HFF-Myc (cell line): ENCODE data around the gene RNF167.

Experiments
- DNase-seq: peaks from one replicate; pipeline ENCODE4 v3.0.0-alpha.2; 2011; ENCODE audit warnings: low read depth; ENCODE audit errors: extremely low read depth
- H3K4me3 ChIP-seq: replicated peaks from 2 replicates; pipeline ENCODE4 v1.5.1; 2011; ENCODE audit warnings: low read depth, mild to moderate bottlenecking, control low read depth, low read length
- TF ChIP-seq, protein P1 (sequence below): IDR thresholded peaks from 2 replicates; pipeline ENCODE4 v1.5.1; 2012; ENCODE audit warnings: mild to moderate bottlenecking, low read depth, low read length, control low read depth; ENCODE audit errors: missing control alignments

RNF167 gene

DNA sequence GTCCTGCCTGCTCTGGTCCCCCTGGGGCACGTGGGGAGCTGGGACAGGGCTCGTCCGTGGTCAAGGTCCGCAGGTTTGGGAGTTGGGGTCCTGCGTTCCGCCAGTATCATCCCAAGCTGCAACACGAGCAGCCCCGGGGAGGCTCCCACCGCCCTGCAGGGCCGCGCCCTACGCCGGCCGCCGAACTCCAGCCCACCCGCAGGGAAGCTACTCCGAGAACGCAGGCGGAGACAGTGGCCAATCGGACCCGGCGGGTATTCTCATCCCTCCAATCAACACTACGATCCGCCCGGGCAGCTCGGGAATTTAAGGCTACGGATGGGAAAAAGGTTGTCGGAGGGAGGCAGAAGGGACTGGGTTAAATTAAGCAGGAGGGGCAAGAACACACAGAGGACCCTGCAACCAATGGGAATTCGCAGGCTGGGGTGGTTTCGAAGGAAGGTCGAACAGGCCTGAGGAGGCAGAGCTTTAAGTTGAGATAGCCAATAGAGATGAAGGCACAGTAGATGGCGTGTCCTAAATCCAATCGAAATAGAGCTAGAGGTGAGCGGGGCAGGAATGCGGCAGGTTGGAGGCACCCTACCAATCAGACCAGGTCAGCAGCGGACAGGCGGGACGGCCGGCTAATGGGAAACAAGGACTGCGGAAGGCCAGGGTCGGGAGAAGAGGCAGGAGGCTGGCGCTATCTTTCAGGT is 26.9 kb downstream of the RNF167 start:
- peak overlapping the region; percentile 62 for H3K4me3 ChIP-seq
- DNase-seq: peak; percentile 100
- TF ChIP-seq, protein P1, sequence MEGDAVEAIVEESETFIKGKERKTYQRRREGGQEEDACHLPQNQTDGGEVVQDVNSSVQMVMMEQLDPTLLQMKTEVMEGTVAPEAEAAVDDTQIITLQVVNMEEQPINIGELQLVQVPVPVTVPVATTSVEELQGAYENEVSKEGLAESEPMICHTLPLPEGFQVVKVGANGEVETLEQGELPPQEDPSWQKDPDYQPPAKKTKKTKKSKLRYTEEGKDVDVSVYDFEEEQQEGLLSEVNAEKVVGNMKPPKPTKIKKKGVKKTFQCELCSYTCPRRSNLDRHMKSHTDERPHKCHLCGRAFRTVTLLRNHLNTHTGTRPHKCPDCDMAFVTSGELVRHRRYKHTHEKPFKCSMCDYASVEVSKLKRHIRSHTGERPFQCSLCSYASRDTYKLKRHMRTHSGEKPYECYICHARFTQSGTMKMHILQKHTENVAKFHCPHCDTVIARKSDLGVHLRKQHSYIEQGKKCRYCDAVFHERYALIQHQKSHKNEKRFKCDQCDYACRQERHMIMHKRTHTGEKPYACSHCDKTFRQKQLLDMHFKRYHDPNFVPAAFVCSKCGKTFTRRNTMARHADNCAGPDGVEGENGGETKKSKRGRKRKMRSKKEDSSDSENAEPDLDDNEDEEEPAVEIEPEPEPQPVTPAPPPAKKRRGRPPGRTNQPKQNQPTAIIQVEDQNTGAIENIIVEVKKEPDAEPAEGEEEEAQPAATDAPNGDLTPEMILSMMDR: no peak

DNA sequence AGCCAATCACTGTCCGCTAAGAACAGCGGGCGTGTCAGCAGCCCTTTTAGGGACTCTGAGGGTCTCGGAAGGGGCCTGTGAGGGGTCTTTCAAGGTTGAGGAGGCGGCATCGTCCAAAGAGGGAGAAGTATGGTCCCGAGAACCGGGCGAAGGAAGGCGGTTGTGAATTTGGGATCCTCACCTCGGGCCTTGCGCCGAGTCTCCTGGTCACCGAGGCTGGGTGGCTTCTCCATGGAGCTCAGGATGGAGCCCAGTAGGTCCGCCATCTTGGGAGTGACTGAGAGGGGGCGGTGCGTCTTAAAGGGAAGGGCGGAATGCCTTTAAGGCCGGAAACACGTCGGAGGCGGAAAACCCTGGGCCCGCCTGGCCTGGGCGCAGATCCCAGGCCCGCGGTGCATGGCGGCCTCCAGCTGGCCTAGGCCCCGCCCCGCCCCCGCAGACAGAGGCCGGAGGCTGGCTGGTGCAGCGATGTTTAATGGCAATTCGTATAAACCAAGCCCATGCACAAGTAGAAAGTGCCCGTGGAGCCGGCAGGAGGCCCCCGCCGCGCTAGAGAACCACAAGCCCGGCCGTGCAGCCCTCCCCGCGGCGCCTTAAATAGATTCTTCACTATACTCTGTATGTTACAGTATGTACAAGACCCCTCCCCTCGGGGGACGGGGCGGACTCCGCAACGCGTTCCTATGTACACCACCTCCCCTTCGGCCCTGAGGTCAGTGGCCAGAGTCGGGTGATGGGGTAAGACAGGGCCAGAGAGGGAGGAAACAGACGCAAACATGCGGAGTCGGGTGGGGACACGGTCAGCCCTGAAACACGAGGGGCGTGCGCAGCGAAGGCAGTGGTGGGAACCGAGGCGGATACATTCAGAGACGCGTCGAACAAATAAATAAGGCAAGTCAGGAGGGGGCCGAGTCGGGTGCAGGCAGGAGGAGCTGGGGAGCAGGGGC is 27.7 kb downstream of the RNF167 start, which contains the start of gene SPAG7:
Gene SPAG7, minus strand, starts transcription at position 279 of the 947 bp plus-strand sequence. Its CDS starts 13 bp downstream, at position 266.
- peak; percentile 92 for DNase-seq
- TF ChIP-seq, protein P1: no peak
- H3K4me3 ChIP-seq: peak within 1 kb of the TSS; percentile 62

DNA sequence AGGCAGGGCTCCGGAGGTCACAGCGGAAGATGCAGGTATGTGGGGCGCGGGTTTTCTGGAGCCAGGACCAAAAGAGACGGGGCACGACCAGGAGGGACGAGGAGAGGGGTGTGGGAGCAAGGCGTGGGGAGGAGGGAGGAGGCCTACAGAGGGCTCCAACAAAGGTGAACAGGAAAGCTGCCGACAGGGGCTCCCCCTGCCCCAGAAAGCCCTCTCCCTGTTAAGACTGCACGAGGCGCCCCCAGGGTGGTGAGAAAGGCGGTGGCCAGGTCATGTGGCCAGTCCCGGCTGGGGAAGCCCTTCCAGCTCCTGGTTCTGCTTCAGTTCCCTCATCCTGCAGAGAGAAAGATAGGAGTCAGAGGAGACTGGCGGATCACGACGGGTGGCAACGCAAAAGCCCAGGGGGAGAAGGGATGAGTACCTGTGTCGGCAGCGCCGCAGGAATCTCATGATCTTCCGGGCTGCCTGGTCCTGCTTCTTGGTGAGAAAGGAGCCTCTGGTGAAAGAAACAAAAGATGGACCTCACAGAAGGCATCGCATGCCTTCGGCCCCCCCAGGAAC is 28.5 kb downstream of the RNF167 start:
- H3K4me3 ChIP-seq: peak overlapping the region; percentile 62
- no peak for DNase-seq
- TF ChIP-seq, protein P1: no peak

DNA sequence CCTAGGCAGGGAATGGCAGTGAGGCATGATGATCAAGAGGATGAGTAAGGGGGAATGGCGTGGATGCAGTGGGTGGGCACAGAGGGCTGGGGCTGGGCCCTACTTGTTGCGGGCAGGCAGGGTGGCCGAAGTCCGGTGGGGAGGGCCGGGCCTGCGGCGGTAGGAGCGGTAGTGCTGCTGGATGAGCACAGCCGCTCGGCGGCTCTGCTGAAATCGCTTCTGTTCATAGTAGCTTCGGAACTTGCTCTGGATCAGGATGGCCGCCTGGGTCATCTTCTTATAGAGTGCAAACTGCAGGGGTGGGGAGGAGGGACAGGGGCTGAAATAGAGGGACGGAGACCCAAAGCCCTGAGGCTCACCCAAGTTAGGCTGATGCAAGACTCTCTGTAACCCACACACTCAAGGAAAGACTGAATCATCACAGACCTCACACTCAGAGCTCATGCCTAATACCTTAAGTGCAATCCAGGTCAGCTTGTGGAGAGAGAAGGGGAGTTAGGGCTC is 29.0 kb downstream of the RNF167 start:
- H3K4me3 ChIP-seq: peak overlapping the region; percentile 62
- peak; percentile 64 for DNase-seq
- TF ChIP-seq, protein P1: no peak

DNA sequence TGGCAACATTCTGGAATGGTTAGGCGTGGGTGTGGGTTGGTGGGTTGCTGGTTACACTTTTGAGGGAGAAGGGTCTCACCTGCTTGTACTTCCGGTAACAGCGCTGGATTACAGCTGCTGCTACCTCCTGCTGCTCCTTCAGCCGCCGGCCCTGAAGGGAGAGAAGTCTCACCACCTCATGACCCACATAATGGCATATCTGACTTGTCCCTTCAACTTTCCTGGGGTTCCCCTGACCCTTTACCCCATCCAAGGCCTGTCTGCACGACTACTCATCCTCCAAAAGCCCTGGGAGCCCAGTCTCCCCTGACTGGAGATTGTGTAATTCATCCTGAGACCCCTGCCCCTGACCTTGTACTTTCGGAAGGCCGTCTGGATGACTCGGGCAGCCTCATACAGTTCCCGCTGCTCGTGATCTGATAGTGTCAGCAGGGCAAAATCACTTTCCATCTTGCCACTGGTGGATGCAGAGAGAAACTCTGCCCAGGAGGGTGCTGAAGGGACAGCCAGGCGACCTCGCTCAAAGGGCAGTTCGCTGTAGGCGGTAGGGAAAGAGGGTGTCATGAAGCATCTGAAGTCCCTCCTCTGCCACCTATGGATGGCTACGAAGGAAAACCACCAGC is 29.6 kb downstream of the RNF167 start:
- TF ChIP-seq, protein P1: no peak
- no peak for DNase-seq
- peak overlapping the region; percentile 62 for H3K4me3 ChIP-seq

DNA sequence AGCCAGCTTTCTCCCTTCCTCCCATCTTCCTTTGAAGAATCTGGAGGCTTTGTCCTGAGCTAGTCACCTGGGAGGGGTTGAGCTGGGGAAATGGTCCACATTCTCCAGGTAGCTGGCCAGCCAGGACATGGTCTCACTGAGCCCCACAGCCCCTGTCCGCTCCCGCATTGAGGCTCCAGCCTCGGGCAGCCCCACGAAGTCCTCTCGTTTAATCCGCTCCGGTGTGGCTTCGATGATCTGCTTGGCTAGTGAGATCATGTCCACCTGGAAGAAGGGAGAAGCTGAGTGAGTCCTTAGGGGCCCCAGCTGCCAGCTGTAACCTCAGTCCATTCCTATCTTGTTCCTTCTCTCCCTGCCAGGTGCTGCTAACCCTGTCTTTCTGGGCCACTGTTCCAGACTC is 30.2 kb downstream of the RNF167 start:
- TF ChIP-seq, protein P1: no peak
- no peak for DNase-seq
- no peak overlapping the region for H3K4me3 ChIP-seq
